HG03439 (cell line): Measurements from ENCODE around the gene TRIM43B.
"Not testable (repeated sequence)": the region's sequence is repeated elsewhere in the genome, so short reads cannot be mapped to it uniquely, and the experiment has no call there.

Experiments used
- ATAC-seq: cut with Tn5 transposase; IDR thresholded peaks from one replicate; pipeline ENCODE4 v1.9.1; 2021; ENCODE audit warnings: mild to moderate bottlenecking, moderate library complexity; ENCODE audit not compliant: unreplicated experiment

Gene TRIM43B

GRCh38 chr2:95484654-95485053 lies at the start of gene TRIM43B:
TRIM43B (minus strand) TSS chr2:95484754; CDS start chr2:95482714, 2,040 bp downstream.
- ATAC-seq: not testable (repeated sequence)

GRCh38 chr2:95531254-95531771 lies 46.8 kb upstream of the TRIM43B start:
- no peak for ATAC-seq

- ATAC-seq: peak; percentile 65
Observed at GRCh38 chr2:95530734-95531133, 46.2 kb upstream of the TRIM43B start.

- ATAC-seq: peak; percentile 69
Observed at GRCh38 chr2:95526360-95527341, 42.1 kb upstream of the TRIM43B start.

GRCh38 chr2:95525294-95526035 lies 40.9 kb upstream of the TRIM43B start:
- no peak for ATAC-seq

- no peak for ATAC-seq
Observed at GRCh38 chr2:95524195-95524594, 39.6 kb upstream of the TRIM43B start.

GRCh38 chr2:95514718-95515117 lies 30.2 kb upstream of the TRIM43B start:
- no peak for ATAC-seq

- ATAC-seq: not testable (repeated sequence)
Observed at GRCh38 chr2:95514226-95514625, 29.7 kb upstream of the TRIM43B start.

GRCh38 chr2:95509408-95509807 lies 24.9 kb upstream of the TRIM43B start:
- ATAC-seq: no peak

- ATAC-seq: no peak
Observed at GRCh38 chr2:95505222-95505621, 20.7 kb upstream of the TRIM43B start.

GRCh38 chr2:95500854-95501253 lies 16.3 kb upstream of the TRIM43B start:
- ATAC-seq: no peak

- ATAC-seq: not testable (repeated sequence)
Observed at GRCh38 chr2:95492076-95492475, 7.5 kb upstream of the TRIM43B start.

GRCh38 chr2:95475025-95475424 lies 9.5 kb downstream of the TRIM43B start:
- not testable (repeated sequence) for ATAC-seq

- ATAC-seq: not testable (repeated sequence)
Observed at GRCh38 chr2:95467984-95468383, 16.6 kb downstream of the TRIM43B start.

GRCh38 chr2:95466572-95466971 lies 18.0 kb downstream of the TRIM43B start:
- ATAC-seq: not testable (repeated sequence)

- ATAC-seq: not testable (repeated sequence)
Observed at GRCh38 chr2:95463292-95463691, 21.3 kb downstream of the TRIM43B start.

GRCh38 chr2:95445317-95445716 lies 39.2 kb downstream of the TRIM43B start:
- not testable (repeated sequence) for ATAC-seq

- not testable (repeated sequence) for ATAC-seq
Observed at GRCh38 chr2:95442474-95443099, 42.0 kb downstream of the TRIM43B start.

- ATAC-seq: not testable (repeated sequence)
Observed at GRCh38 chr2:95435872-95436209, 48.7 kb downstream of the TRIM43B start.

GRCh38 chr2:95435162-95435871 lies 49.2 kb downstream of the TRIM43B start:
- ATAC-seq: not testable (repeated sequence)
